DMS153 treated with DMSO at 0.1 percent for 48 hours (cell line): ENCODE measurements around the gene FGF6.
"Not testable (repeated sequence)": the region's sequence is repeated elsewhere in the genome, so short reads cannot be mapped to it uniquely, and the experiment has no call there.

ENCODE experiments used
- DNase-seq: peaks from one replicate; lab custom pipeline; 2025; ENCODE audit not compliant: unreplicated experiment; lab: John Stamatoyannopoulos, UW

Gene FGF6

DNA sequence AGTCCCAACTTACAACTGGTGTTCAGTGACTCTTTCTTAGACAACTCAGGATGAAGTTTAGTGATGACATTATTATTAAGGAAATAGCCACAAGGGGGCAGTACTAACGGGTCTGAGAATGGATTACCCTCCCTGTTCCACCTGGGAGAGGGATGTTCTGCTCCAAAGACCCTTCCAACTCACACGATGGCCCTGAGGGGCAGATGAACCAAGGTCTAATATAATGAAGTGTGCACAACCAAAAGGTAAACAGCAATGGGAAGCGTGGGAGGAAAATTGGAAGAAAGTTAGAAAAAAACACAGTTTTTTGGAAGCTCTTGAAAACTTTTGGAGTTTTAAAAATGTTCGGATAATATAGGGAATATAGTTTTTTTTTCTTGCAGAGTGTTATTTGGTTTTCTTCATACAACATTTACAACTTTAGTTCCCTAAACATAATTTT lies 24.0 kb downstream of the FGF6 start:
- DNase-seq, result no peak

DNA sequence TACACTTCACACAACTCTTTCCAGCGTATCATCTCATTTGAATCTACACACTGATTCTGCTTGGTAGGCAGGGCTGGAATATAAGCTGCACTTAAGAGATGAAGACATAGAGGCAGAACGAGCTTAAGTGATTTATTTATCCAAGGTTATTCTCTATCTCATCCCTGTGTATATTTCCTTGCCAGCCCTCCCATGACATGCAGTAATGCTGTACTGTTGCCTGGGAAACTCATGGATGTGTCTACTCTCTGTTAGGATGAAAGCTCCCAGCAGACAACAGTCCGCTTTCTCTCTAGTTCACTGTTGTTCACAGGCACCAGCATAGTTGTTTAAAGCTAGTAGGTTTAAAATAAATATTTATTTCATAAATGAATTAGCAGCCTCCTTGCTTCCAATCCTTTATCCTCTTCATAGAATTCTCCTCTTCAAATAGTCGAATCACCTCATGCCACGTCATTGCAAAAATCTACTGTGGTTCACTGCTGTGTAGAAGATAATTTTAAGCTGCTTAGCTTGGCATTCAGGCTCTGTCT lies 25.4 kb downstream of the FGF6 start:
- DNase-seq, result no peak

DNA sequence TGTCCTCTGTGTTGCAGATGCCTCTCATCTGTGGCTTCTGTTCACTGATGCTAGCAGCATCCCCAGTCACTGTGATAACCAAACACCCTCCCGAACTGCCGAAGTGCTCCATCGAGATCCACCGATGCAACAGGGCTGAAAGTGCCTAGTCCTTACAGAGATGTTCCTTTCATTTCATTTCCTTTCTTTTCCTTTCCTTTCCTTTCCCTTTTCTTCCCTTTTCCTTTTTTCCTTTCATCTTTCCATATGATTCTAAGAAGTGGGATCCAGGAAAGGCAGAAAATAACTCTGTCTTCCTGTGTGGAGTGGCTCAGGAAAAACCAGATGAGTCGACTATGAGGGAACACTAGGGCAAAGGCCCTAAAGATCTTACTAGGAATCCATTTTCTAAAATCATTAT lies 26.7 kb downstream of the FGF6 start:
- no peak for DNase-seq

DNA sequence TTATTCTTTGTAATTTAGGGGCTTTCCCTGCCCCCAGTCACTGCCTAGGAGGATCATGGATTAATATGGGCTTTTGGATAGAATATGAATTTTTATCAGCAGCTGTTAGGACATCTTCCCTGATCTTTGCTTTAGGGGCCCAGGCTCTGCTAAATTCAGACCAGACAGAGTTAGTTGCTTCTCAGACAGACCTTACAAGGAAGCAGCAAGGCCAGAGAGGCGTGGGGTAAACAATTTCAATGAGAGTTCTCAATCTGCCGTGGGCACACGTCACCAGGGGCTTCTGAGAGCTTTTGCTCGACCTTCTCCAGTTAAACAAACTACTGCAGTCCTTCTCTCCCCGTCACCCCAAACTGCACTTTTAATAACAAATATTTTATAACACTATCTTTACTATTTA lies 27.7 kb downstream of the FGF6 start:
- DNase-seq, result no peak

DNA sequence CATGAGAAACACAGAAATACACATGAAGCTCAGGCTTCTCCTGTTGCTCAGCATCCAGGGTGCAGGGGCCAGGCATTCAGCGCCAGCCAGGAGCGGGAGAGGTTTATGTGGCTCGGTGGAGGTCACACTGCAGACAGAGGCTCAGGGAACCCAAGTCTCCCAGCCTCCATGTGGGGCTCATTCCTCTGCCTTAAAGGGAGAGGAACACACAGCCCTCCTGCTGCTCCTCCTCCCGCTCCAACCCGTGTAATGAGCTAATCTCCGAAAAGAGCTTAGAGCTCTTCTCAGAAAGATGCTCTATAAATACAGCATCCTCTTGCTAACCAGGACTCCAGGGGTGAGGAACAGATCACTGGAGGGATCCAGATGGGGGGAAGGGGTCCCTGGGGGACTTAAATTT lies 28.2 kb downstream of the FGF6 start:
- no peak for DNase-seq

DNA sequence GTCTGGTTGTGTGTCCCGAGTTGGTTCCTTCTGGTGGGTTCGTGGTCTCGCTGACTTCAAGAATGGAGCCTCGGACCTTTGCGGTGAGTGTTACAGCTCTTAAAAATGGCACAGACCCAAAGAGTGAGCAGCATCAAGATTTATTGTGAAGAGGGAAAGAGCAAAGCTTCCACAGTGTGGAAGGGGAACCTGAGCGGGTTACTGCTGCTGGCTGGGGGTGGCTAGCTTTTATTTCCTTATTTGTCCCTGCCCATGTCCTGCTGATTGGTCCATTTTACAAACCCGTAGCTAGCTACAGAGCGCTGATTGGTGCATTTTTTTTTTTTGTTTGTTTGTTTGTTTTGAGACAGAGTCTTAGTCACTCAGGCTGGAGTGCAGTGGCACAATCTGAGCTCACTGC lies 29.3 kb downstream of the FGF6 start:
- DNase-seq, result no peak

DNA sequence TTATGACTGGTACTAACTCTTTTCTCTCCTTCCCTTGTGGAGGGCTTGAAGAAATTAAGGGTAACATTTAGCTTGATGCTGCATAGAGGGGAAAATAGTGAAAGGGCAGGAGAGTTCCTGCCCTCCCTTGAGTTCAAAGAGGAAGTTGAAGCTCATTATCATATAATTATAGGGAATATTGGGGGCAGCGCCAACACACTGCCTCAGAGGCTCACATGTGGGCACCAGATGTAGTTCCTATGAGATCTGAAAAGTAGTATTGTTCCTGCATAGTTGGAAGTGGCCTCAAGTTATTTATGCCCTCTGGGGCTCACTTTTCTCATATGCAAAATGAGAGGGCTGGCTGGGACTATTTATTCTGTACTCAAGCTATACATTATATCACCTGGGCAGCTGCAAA lies 33.1 kb downstream of the FGF6 start:
- no peak for DNase-seq

DNA sequence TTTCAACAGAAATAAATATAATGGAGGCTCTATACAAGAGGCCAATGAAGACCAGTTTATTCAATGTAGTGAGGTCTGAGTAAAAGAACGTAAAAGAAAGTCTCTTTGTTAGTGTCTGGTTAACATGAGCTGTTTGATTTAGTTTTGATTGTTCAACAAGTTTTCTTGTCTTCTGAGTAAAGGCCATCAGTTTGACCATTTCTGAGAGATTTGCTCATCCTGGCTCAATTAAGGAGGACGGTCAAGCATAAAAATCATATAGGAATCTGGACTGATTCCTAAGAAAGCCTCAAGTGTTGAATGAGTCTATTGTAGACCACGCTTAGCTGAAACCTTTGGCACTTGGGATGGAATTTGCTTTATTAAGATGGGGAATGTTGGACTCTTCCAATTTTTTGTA lies 33.6 kb downstream of the FGF6 start:
- DNase-seq, result no peak

DNA sequence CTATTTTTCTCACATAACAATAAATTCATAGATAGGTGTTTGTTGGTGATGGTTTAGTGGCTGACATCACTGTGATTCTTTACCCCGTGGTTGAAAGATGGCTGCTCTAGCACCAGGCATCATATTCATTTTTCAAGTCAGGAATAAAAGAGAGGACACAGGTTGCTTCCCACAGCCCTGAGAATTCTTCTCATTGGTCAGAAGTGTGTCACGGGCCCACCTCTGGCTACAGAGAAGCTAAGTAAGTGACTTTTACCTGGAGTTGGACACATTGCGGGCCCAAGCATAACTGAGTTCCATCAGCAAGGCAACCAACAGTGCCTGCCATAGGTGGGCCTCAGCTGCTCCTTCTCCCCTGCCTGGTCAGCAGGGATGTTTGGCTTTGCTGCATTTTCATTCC lies 38.5 kb downstream of the FGF6 start:
- DNase-seq, result no peak

DNA sequence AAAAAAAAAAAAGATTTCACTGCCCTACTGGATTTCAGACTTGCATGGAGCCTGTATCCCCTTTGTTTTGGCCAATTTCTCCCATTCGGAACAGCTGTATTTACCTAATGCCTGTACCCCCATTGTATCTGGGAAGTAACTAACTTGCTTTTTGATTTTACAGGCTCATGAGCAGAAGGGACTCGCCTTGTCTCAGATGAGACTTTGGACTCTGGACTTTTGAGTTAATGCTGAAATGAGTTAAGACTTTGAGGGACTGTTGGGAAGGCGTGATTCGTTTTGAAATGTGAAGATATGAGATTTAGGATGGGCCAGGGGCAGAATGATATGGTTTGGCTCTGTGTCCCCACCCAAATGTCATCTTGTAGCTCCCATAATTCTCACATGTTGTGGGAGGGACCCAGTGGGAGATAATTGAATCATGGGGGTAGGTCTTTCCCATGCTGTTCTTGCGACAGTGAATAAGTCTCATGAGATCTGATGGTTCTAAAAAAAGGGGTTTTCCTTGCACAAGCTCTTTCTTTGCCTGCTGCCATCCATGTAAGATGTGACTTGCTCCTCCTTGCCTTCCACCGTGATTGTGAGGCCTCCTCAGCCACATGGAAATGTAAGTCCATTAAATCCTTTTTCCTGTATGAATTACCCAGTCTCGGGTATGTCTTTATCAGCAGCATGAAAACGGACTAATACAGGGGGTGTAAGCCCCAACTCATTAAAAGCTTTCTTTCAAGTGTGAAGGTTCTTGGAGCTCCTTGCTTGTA lies 40.6 kb downstream of the FGF6 start:
- not testable (repeated sequence) for DNase-seq

DNA sequence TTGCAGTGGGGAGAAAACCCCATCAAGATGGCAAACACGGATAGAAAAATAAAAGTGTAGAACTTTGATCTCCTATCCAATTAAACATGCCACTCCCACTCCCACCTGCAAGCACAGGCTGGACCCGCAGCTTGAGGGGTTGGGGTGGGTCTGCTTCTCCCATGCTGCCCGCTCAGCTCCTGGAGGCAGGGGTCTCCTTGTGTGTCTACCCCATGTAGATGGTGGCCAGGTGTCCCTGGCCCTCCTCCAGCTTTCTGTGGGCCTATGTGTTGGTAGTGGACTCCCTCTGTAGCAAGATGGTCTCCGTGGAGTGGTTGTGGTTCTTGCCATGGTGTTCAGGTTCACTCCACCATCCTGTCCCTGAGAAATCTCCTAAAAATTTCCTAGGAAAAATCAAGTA lies 42.6 kb downstream of the FGF6 start:
- no peak for DNase-seq

DNA sequence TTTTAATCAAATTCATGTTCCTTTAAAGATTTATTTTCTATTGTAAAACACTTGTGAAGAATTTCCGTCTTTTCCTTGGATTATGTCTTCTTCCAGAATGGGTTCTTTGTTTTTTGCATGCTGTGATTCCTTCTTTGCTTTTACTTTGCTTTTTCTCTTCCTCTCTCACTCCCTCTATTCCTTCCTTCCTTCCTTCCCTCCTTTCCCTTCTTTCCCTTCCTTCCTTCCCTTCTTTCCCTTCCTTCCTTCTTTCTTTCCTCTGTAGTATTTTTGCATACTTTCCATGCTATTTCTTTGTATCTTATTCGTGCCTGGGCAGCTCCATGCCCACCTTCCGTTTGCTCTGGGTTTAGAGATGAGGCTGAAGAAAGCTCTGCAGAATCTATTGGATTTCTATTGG lies 44.5 kb downstream of the FGF6 start:
- no peak for DNase-seq

DNA sequence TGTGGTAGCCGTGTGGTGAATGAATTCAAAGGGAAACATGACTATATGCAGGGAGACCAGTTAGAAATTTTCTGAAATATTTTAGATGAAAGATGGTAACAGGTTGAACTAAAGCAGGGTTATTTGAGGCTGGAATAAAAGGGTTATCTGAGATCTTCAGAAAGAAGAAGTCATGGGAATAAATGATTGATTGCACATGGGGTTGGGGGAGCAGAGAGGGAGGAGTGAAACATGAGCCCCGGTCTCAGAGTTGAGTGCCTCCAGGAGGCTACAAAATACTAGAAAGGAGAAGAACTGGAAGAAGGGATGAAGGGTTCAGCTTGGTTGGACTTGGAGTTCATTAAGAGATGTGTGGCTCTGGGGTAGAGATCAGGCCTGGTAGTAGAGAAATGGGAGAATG lies 49.8 kb downstream of the FGF6 start:
- no peak for DNase-seq

DNA sequence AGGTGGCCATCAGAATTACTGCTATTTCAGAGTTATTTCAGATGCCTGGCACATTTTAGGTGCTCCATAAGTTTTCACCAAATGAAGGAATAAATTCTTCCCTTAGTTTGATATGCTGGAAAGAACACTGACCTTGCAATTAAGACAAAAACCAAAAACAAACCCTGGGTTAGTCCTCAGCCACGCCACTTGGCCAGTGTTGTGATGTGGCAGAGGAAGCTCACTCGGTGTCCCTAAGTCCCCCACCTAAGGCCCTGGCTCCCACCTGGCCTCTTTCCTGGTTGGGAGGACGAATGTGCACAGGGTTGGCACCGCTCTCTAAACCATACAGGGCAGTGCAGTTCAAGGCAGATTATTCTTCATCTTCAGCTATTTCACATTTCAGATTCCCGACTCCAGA lies 52.4 kb downstream of the FGF6 start:
- DNase-seq, result no peak

DNA sequence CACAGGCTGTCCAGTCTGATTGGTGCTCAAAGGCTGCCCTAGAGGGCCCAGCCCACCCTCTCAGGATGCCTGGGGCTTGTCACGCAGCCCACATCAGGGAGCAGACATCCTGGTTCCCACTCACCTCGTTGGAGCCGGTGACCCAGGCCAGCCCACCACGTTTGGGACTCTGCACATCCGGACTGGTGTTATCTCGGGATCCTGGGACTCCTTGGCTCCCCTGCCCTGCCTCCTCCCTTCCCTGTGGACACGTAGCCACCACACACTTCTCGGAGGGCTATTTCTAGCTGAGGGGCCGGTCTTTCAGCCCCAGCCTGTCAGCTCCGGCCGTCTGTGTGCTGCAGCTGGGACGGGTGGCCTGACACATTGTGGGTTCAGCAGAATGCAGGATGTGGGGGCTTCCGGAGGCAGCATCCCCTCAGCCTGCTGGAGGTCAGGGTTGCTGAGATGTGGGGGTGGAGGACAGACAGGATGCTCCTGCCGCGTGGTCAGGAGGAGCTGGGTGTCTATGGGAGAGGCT lies 53.3 kb downstream of the FGF6 start:
- DNase-seq, result no peak

DNA sequence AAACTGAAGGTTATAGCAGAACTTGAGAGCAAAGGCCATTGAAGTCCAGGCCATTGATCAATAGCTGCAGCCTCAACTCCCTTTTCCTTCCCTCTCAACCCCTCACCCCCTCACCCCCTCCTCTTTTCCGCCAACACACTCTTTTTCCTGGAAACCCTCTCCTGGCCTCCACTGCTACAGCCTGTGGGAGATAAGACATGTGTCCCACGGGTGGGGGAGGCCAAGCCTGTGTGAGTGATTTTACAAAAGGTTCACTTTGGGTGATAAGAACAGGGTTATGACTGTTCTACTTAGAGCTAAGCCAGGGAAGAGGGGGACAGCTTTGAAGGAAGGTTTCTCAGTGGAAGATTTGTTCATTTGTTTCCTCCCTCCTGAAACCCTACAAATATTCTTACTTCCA lies 57.0 kb downstream of the FGF6 start:
- DNase-seq, result no peak

DNA sequence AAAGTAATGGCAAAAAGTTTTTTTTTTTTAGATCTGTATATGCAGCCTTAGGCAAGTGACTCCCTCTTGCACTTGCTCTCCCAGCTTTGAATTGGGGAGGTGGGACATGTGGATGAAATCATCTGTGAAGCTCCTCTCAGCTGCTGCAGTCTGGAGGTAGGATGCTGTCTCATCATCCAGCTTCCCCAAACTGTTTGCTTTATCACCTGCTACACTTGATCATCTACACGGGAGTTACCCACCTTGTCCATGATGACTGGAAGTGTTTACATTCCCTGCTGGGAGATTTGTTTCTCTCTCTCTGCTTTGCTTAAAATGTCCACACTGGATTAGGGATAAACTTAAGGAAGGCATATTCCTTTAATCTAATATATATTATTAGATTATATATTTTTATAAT lies 57.6 kb downstream of the FGF6 start:
- no peak for DNase-seq

DNA sequence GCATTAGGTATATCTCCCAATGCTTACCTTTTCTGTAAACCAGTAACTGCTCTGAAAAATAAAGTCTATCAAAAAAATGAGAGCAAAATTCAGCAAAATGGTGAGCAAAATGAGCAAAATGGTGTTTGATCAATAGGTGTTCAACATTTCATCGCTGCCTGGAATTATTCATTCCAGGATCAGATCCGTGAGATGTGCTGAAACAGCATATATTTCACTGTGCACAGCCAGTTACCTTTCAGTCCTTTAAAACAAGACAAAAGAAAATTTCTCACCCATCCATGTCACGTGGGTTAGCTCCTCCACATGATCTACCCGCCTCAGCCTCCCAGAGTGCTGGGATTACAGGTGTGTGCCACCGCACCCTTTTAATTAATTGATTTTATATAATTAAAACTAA lies 58.0 kb downstream of the FGF6 start:
- no peak for DNase-seq

DNA sequence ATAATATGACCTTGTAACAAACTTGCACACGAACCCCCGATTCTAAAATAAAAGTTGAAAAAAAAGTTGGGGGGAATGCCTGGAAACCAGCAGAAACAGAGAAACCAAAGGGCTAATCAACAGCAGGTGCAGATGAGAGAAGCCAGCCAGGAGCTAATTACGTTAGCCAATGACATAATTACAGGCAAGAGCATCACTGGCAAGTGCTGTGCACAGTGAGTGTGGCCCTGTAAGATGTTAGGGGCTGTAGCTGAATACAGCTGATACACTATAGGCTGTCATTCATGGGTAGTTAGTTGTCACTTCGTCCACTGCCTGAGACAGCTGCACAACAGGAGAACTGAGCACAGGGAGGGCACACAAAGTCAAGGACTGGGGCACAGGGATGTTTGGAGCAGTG lies 58.8 kb downstream of the FGF6 start:
- DNase-seq, result no peak
